Tibial artery (tissue), 4 donors: ENCODE measurements around the gene MAP9.

Source experiments
- DNase-seq, 2 donors: peaks; one replicate each; pipeline ENCODE4 v3.0.0-alpha.2; 2019
- H3K27ac ChIP-seq, 2 donors: fragments of 200-600 bp; sonication (generic) in 1 of 2; 1 replicate in 1 of 2; 2 replicates in 1 of 2; pipeline ENCODE4 v1.5.1; 2018 to 2019; ENCODE audit warnings: mild to moderate bottlenecking in 1 of 2
- H3K27me3 ChIP-seq, 2 donors: fragments of 200-600 bp; sonication (generic) in 1 of 2; one replicate each; pipeline versions ENCODE4 v1.5.1 to v1.6.0; 2016 to 2019
- H3K36me3 ChIP-seq, 3 donors: fragments of 200-600 bp; sonication (generic) in 2 of 3; one replicate each; pipeline ENCODE4 v1.5.1; 2016 to 2019; ENCODE audit warnings: mild to moderate bottlenecking in 2 of 3
- H3K4me1 ChIP-seq, 4 donors: fragments of 200-600 bp; sonication (generic) in 2 of 4; 1 replicate in 3 of 4; 2 replicates in 1 of 4; pipeline ENCODE4 v1.5.1; 2016 to 2019
- H3K4me3 ChIP-seq, 2 donors: fragments of 200-600 bp; sonication (generic) in 1 of 2; 1 replicate in 1 of 2; 2 replicates in 1 of 2; pipeline ENCODE4 v1.5.1; 2018 to 2019; ENCODE audit warnings: mild to moderate bottlenecking in 2 of 2
- H3K9me3 ChIP-seq, 3 donors: fragments of 200-600 bp; sonication (generic) in 1 of 3; one replicate each; pipeline ENCODE4 v1.5.1; 2016 to 2019
- CTCF ChIP-seq, 2 experiments: fragments of 200-600 bp in 1 of 2; fragments of 450-650 bp in 1 of 2; IDR thresholded peaks; one replicate each; pipeline ENCODE4 v1.5.1; 2017 to 2019; ENCODE audit warnings: antibody characterized with exemption in 2 of 2, mild to moderate bottlenecking in 1 of 2, moderate library complexity in 1 of 2
- intact Hi-C: fragments of 100-400 bp; cut with DNase I; formaldehyde crosslinking; loops from one replicate; pipeline ENCODE4 v1.15.0; 2023; ENCODE audit warnings: low total_unique reads

MAP9 gene

GRCh38 chr4:155304375-155304774 is 72.4 kb downstream of the MAP9 start:
- no peak for TF ChIP-seq CTCF (IDR thresholded peaks at IDR 0.05)
- Histone ChIP-seq H3K36me3 (no peaks in the 10 kb centered on the region), H3K4me3 (no peak overlapping the region), H3K27me3 (no peaks in the 10 kb centered on the region), H3K9me3 (no peaks in the 10 kb centered on the region), H3K4me1 (no peaks in the 10 kb centered on the region), H3K27ac (no peak overlapping the region)
- intact Hi-C loops = no loop called here
- DNase-seq = no peak

GRCh38 chr4:155299103-155299502 is 77.7 kb downstream of the MAP9 start:
- no peaks in the 10 kb centered on the region for H3K27me3 ChIP-seq
- intact Hi-C loops = no loop called here
- H3K9me3 ChIP-seq = peaks cover 0 to 7% (median 4%) of the 10 kb centered on the region in 3 donors
- H3K36me3 ChIP-seq = no peaks in the 10 kb centered on the region
- H3K4me3 ChIP-seq = no peak overlapping the region
- H3K4me1 ChIP-seq = no peaks in the 10 kb centered on the region
- TF ChIP-seq CTCF (IDR thresholded peaks at IDR 0.05) = no peak
- no peak for DNase-seq
- H3K27ac ChIP-seq = no peak overlapping the region
